ENCODE data around the gene GNAI1.

GNAI1 gene

GRCh38 chr7:80216996-80217842, 82.6 kb downstream of the GNAI1 start:
- DNase-seq: no peak

GRCh38 chr7:80218723-80219122, 84.1 kb downstream of the GNAI1 start:
- DNase-seq: no peak

GRCh38 chr7:80220022-80220634, 85.5 kb downstream of the GNAI1 start:
- no peak for DNase-seq

DNA sequence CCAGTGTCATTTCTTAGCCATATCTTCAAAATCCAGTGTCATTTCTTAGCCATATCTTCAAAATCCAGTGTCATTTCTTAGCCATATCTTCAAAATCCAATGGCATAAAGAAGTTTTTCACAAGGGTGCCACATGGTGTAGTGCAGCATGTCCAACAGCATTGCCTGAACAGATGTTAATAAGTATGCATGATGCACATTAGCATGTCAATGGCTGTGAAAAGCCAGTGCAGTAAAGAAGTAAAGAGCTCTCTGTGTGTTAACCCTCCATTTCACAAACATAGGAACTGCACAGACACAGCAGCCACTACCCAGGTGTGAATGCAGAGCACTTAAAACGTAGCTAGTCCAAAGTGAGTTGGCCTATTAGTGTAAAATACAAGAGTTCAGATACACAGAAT, 89.8 kb downstream of the GNAI1 start:
- DNase-seq: no peak

DNA sequence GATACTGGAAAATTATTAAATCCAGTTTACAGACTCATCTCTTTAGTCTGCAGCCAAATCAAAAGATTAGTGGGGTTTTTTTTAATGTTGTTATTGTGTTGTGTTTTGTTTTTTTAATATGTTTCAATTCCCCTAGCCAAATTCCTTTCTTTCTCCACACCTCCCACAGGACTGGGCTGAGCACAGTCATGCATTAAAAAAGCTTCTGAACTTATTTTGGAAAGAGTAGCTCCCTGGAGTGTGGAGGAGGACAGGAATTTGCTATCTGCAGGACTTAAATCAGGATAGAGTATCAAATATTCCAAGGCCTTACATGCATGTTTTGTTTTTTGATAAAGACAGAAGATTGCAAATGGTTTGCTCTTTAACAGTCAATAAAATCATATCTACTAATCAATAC, 90.7 kb downstream of the GNAI1 start:
- no peak for DNase-seq

GRCh38 chr7:80226629-80227028, 92.0 kb downstream of the GNAI1 start:
- DNase-seq: no peak

DNA sequence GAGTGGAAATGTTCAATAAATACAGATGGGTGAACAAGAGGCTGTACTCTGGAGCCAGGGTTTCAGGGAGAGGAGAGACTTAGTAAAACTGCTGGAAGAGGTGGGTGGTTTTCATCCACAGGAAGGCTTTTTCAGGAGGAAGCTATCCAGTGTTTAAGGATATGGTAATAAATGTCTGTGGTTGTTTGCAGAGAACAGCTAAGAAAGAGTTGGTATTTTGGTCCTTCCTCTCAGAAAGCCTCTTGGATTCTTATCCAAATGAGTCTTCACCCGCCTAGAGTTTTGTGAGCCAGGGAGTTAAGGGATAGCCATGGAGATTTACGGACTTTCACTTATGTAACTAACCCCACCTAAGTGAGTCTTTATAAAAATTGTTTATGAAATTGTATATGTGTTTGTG, 95.7 kb downstream of the GNAI1 start:
- DNase-seq: no peak

- no peak for DNase-seq
These were observed 97.1 kb downstream of the GNAI1 start for GRCh38 chr7:80231707-80232106.

GRCh38 chr7:80232979-80233724, 98.5 kb downstream of the GNAI1 start:
- DNase-seq: no peak

DNA sequence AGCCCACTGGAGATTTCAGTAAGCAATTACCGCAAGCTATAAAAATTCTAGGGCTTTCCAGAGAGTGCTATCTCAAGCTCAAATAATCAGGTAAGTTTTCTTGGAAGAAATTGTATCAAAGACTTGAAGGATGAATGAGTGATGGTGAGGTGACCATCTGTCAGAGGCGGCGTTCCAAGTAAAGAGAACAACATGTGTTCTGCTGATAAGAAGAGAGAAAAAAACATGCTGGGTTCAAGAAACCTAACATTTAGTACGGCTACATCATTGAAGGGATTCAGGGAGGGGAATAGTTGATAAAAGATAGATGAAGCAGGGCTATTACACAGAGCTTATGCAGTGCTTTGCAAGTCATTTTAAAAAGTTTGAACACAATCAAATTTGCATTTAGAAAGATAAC, 100.7 kb downstream of the GNAI1 start:
- DNase-seq: no peak

- no peak for DNase-seq
These were observed 102.0 kb downstream of the GNAI1 start for GRCh38 chr7:80236681-80237080.

DNA sequence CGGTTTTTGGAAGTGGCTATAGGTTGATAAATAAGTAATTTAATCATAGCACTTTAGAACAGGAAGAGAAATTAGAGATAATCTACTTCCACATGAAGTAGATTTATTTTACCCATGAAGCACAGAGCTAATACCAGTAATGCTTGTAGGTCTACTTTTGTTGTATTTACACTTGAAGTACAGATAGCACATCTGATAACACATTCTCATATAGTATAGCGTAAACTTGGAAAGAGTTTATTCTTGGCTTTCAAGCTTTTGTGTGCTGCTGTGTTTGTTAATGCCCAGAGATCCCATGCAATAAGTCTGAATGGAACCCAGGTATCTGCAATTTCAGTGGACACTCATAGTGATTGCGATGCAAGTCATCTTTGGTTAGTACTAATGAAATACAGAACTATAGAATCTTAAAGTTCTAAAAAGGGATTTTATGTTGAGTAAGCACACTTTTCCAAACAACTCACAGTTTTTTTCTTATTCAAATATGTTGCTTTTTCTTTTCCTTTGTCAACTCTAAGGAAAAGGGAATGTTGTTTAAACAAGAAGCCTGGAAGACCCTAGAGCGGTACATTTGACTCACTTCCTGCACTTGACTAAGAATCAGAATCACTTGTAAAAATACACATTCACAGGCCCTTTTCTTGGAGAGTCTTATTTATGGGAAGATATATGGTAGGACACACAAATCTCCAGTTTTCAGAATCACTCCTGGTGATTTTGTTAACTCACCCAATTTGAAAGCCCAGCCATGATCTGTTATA, 105.8 kb downstream of the GNAI1 start:
- no peak for DNase-seq

- no peak for DNase-seq
These were observed 107.0 kb downstream of the GNAI1 start for GRCh38 chr7:80241671-80242070.

- DNase-seq: no peak
These were observed 108.8 kb downstream of the GNAI1 start for GRCh38 chr7:80243425-80243824.

DNA sequence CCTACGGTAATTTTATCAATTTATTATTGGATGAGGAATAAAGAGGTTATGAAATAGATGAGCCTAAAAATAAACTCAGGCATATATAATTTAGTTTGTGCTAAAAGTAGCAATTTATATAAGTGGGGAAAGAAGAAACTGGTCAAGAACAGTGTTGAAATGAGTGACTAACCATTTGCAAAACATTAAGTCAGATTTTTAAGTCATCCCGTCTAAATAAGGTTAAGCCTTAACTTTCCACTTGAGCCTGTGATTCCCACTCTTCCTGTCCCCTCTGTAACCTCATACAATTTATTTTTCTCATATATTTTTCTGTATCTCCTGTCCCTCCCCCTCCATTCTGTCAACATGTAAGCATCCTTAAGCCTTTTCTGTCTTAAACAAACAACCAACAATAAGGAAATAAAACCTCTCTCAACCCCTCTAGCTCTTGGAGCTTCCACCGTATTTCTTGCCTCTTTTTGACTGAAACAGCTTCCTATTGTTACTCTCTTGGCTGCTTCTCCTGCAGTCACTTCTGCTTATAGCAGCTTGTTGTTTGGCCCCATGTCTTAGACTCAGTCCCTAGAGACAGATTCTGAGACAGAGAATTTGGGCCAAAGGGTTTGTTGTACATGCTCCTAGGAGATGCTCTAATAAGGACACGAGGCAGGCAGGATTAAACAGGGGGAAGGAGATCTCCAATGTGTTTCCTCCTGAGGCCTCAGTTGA, 109.7 kb downstream of the GNAI1 start:
- DNase-seq: no peak

DNA sequence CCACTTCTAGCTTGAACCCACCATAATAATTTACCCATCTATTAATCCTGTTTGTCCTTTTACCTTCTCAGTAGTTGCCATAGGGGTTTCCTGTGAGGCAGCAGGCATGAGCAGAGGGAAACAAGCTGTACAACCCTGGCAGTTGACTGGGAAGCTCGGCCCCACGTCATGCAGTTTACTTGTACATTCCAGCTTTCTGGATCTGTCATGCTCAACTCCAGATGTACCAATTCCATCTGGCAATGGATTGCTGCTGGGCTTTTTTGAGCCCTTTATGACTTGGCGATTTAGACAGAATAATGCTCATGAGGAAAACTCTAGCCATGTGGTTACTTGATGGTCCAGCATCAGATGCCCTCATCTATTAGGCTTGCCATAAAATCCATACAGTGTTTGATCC, 112.5 kb downstream of the GNAI1 start:
- DNase-seq: no peak

DNA sequence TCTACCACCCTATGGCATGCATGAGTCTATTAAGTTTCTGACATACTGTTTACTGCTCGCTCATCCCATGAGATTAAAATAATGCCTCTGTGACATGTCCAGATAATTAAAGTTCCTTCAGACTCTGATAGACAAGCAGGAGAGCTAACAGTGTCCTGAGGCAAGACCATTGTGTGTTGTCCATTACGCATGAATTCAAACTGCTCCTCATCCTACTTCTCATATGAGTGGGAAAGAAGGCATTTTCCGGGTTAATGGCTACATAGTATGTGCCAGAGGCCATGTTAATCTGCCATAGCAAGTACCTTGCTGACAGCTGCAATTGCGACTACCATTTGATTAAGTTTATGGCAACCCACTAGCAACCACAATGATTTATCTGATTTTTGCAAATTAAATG, 113.3 kb downstream of the GNAI1 start:
- no peak for DNase-seq

- no peak for DNase-seq
These were observed 114.6 kb downstream of the GNAI1 start for GRCh38 chr7:80249184-80249583.

DNA sequence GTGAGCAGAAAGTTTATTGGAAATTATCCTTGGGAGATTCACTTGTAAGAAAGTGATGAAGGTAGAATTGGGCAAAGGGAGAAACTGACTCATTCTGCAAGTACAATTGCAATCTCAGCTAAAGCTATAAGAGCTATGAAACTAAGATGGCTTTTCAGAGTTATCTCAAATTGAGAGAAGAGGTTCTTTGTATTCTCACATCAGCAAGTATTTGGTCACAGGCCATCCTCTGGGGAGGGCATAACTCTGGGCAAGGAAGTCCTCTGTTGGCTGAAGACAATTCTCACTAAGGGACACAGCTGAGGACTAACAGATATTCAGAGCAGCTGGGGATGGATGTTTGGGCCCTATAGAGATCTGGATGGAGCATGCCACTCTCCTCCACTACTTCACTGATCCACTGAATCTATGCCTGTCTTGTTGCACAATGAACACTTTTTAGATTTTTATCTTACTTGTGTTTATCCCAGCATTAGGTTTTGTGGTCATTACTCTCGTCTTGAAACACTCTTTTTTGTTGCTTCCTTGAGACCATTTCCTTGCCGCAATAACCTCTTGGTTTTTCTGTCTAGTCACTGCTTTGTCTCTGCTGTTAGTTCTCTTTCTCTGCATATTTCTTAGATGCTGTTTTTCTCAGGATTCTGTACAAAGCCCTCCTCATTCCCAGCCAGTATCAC, 115.1 kb downstream of the GNAI1 start:
- DNase-seq: no peak

- no peak for DNase-seq
These were observed 118.6 kb downstream of the GNAI1 start for GRCh38 chr7:80253237-80253636.

DNA sequence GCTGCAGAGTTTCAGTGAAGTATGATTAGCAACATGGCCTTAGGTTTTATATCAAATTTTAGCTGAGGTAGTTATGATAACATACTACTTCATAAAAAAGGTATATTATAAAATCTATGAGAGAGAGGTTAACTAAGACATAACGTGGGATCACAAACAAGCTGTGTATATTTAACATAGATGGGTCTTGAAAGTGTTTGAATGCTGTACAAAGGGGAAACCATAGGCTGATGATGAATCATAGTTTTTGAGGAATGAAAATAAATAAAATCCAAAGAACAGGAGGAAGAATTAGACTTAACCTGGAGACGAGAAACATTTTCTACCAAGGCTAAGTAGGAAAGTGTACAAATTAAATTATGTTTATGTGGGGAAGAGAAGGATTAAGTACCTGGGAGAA, 119.0 kb downstream of the GNAI1 start:
- no peak for DNase-seq

DNA sequence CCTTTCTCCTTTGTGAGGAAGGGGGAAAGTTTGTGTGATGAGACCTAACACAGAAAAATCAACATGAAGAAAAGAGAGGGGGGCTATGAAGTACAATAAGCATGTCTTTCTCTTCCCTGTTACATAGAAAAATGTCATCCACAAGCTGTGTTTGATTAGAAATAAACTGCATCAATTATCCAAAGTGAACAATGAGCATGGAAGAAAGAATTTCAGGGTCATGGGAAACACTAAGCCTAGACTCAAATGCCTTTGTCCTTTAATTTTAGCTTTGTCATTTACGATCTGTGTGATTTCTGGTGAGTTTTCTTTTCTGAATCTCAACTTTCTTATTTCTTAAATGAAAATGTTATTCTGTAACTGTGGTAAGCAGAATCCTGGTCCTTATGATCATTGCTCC, 121.0 kb downstream of the GNAI1 start:
- DNase-seq: no peak

Measured in activated T-cell treated with anti-CD3 and anti-CD28 coated beads, Interleukin-2, amount 50 U/mL, for 1 hour (primary cell).